Erythroblast (primary cell): ENCODE measurements around the gene RPL22L1.

Experiments
- GATA1 ChIP-seq: IDR thresholded peaks from 2 replicates; pipeline ENCODE4 v1.6.1; 2011; ENCODE audit warnings: low read depth, mild to moderate bottlenecking, control low read depth, low read length, moderate library complexity
- POLR2A ChIP-seq: IDR thresholded peaks from 2 replicates; pipeline ENCODE4 v1.6.1; 2011; ENCODE audit warnings: mild to moderate bottlenecking, low read length

DNA sequence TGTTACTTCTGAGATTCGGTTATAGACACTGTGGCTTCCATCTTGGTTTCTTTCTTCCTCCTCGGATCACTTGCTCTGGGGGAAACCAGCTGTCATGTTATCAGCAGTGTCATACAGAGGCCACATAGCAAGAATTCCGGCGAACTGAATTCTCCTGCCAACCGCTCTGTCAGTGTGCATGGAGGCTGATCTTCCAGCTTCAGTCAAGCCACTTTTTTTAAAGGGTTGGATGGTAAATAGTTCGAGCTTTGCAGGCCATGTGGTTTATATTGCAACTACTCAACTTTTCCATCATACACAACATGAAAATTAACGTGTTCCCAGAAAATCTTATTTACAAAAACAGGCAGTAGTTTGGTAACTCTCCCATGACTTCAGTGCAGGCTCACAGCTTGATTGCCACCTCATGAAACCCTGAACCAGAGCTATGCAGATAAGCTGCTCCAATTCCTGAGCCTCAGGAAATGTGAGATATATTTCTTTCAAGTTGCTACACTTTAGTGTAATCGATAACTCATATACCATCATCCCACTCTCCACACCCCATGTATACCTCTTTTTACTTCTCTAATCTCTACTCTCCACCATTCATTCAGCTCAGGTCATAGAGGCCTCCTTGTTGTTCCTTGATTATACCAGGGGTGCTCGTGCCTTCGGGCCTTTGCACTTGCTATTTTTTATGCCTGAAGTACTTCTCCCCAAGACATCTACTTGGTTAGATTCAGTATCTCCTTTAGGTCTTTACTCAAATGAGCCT, 7.2 kb downstream of the RPL22L1 start:
- TF ChIP-seq POLR2A (no peak), GATA1 (no peak)
